Measurements from ENCODE around the gene PRKCI. TPM values are rescaled to one million over a fixed set of nuclear protein-coding genes. Genes with fewer than 3 reads are reported as not detected.
"Not testable (repeated sequence)": the region's sequence is repeated elsewhere in the genome, so short reads cannot be mapped to it uniquely, and the experiment has no call there.

Gene PRKCI
- total RNA-seq, 1 donor, result 19.4 TPM

DNA sequence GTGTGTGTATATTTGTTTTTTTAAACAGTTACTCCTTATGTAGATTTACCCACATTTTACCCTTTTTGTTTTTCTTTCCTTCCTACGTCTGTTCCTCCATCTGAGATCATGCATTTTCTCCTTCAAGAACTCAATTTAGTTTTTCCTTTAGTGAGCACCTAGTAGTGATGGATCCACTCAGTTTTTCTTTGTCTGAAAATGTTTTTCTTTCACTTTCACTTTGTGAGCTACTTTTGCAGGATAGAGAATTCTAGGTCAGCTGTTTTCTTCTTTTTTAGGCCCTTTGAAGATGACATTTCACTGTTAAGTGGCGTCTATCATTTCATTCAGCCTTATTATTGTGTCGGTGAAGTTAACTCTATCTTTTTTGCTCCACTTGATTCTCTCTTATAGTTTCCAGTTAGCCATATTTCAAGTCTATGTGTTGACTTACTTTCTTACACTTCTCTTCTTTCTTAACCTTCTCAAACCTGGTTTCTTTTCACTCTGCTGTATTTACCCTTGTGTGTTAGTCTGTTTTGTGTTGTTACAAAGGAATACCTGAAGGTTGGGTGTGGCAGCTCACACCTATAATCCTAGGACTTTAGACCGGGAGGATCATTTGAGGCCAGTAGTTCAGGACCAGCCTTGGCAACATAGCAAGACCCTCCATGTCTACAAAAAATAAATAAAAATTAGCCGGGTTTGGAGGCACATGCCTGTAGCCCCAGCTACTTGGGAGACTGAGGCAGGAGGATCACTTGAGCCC lies 55.8 kb downstream of the PRKCI start:
- peak in 1 of 3 donors; percentile 18 for DNase-seq (ENCODE audit: low read depth in 2 of 3, low spot score in 2 of 3)

GRCh38 chr3:170278627-170279026 lies 56.4 kb downstream of the PRKCI start:
- peak in 2 of 3 donors; percentile 25 to 63 for DNase-seq (ENCODE audit: low read depth in 2 of 3, low spot score in 2 of 3)

- no peak for DNase-seq (ENCODE audit: low read depth in 2 of 3, low spot score in 2 of 3)
Measured at GRCh38 chr3:170290194-170290593, 68.0 kb downstream of the PRKCI start.

DNA sequence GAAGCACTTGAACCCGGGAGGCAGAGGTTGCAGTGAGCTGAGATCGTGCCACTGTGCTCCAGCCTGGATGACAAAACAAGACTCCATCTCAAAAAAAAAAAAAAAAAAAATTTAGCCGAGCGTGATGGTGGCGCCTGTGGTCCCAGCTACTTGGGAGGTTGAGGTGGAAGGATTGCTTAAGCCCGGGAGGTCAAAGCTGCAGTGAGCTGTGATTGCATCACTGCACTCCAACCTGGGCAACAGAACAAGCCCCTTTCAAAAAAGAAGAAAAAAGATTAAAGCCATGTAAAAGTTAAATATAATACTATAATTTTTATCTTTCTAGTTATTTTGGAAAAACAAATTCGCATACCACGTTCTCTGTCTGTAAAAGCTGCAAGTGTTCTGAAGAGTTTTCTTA lies 73.4 kb downstream of the PRKCI start:
- DNase-seq (ENCODE audit: low read depth in 2 of 3, low spot score in 2 of 3), result no peak

DNA sequence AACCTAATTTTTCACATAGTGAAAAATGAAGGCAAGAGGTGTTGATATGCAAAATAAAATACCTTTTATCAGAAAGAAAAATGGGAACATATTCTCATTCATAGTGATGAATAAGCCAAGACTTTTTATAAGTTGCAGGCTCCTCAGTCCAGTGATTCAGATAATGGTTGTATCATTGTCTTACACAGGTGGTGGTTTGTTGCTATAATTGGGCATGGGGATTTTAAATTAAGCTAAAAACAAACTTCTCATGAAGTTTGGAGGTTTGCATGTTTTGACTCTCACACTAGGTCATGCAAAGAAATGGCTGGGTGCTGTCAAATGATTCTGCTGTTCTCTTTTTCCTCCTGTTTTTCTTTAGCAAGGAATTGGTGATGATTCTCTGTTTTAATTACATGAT lies 74.5 kb downstream of the PRKCI start:
- no peak for DNase-seq (ENCODE audit: low read depth in 2 of 3, low spot score in 2 of 3)

- DNase-seq (ENCODE audit: low read depth in 2 of 3, low spot score in 2 of 3), result no peak
Measured at GRCh38 chr3:170301405-170301804, 79.2 kb downstream of the PRKCI start.

- no peak for DNase-seq (ENCODE audit: low read depth in 2 of 3, low spot score in 2 of 3)
Measured at GRCh38 chr3:170302008-170302407, 79.8 kb downstream of the PRKCI start.

GRCh38 chr3:170306015-170306414 lies 83.8 kb downstream of the PRKCI start:
- no peak for DNase-seq (ENCODE audit: low read depth in 2 of 3, low spot score in 2 of 3)

GRCh38 chr3:170307671-170308405 lies 85.6 kb downstream of the PRKCI start:
- DNase-seq (ENCODE audit: low read depth in 2 of 3, low spot score in 2 of 3), result no peak

GRCh38 chr3:170309046-170309445 lies 86.8 kb downstream of the PRKCI start:
- no peak for DNase-seq (ENCODE audit: low read depth in 2 of 3, low spot score in 2 of 3)

DNA sequence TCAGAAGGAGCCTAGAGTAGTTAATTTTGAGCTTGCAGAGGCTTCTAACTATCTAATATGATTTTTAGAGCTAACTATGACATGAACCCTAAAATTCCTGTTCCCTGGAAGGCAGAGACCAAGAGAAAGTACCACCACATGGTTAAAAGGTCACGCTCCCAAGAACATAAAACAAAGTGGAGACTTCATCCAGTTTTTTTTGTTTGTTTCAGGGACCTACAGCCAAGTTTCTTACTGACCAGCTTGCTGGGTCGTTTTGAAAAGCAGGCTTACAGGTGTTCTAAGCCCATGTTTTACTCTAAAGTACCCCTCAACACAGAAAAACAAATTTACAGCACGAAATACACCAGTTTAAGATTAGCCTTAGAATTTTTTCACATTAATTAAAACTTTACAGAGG lies 95.7 kb downstream of the PRKCI start:
- DNase-seq (ENCODE audit: low read depth in 2 of 3, low spot score in 2 of 3), result no peak

- DNase-seq (ENCODE audit: low read depth in 2 of 3, low spot score in 2 of 3), result no peak
Measured at GRCh38 chr3:170320461-170321121, 98.4 kb downstream of the PRKCI start.

DNA sequence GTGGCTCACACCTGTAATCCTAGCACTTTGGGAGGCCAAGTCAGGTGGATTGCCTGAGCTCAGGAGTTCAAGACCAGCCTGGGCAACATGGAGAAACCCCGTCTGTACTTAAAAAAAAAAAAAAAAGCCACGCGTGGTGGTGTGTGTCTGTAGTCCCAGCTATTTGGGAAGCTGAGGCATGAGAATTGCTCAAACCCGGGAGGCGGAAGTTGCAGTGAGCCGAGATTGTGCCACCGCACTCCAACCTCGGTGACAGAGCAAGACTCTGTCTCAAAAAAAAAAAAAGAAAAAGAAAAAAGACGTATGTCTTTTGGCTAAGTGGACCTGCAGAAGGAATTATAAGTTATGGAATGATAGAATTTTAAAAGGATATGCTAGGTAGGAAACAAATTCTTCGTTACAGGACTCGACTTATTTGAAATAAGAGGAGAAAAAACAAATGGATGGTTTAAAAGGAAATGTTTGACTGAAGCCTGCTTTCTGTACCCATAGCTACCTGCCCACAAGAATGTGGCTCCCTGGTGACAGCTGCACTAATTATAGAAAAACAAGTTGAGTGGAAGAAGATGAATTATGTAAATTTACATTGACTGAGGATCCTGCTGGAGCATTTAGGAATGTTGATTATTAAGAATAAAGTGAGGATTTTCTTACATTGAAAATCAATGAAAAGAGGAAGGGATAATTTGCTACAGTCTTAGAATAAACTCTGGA lies 99.3 kb downstream of the PRKCI start:
- no peak for DNase-seq (ENCODE audit: low read depth in 2 of 3, low spot score in 2 of 3)

DNA sequence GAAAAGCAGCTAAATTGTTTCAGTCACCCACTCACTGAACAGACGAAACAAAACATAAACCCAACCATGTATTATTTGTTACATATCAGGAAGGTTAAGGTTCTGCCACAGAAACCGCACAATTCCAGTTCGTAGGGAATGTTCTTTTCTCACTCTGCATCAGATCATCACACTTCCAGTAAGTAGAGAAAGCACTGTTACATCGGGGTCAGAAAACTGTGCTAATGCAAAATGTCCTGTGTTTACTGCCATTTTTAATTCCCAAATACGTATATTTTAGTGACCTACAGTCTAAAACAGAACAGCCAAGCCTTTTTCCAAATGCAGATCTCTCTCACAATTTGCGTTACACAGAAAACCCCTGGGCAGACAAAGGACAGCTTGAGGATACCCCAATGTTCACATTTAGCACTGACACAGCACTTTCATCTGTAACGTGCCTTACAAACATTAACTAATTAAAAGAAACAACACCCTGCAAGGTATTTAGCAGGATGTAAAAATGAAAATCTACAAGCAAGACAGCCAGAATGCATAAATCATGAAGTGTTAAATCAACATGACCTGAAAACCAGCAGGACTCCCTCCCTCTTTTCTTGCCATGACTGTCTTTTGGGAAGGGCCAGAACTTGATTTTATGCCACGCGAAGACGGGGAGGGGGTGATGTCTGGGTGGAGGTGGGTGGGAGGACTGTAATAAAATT lies 100.5 kb downstream of the PRKCI start:
- no peak for DNase-seq (ENCODE audit: low read depth in 2 of 3, low spot score in 2 of 3)

DNA sequence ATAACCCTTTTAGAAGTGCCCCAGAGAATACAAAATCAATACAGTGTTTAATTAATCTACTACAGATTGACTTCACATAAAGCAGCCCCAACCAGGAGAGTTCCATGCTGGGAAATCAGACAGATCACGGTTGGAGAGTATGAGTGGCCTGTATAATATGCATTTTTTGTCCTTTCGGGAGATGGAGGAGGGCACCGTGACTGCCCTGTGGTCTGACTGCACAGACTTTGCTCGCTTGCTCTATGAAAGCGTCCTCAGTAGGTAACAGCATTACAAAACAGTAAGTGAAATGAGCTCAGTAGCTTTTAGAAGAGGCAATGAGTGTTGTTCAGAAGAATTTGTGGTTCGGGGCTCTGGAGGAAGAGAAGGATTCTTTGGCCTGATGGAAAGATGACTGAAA lies 101.1 kb downstream of the PRKCI start:
- no peak for DNase-seq (ENCODE audit: low read depth in 2 of 3, low spot score in 2 of 3)

GRCh38 chr3:170324962-170325361 lies 102.7 kb downstream of the PRKCI start:
- no peak for DNase-seq (ENCODE audit: low read depth in 2 of 3, low spot score in 2 of 3)

- DNase-seq (ENCODE audit: low read depth in 2 of 3, low spot score in 2 of 3), result no peak
Measured at GRCh38 chr3:170327040-170327808, 105.0 kb downstream of the PRKCI start.

- DNase-seq (ENCODE audit: low read depth in 2 of 3, low spot score in 2 of 3), result not testable (repeated sequence)
Measured at GRCh38 chr3:170327868-170328548, 105.8 kb downstream of the PRKCI start.

DNA sequence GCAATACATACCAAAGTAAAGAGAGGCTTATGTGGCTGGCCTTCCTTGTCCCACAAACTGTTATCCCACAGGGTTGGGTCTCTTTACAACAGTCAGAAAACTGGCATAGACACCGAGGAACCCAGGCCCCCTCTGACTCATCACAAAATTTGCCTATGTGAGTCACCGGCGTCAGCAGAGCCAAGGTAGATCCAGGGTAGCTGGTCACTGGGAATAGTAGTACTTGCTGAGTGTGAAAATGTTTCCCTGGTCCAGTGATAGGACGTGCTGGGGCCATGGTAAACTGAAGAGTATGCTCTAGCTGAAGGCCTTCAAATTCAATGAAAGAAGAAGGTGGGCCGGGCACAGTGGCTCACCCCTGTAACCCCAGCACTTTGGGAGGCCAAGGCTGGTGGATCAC lies 108.1 kb downstream of the PRKCI start:
- peak in 1 of 3 donors; percentile 29 for DNase-seq (ENCODE audit: low read depth in 2 of 3, low spot score in 2 of 3)
